A673 (cell line): ENCODE measurements around the gene LYZL4. TPM values are rescaled to one million over a fixed set of nuclear protein-coding genes. Genes with fewer than 3 reads are reported as not detected.

ENCODE experiments used
- BruUV-seq: library from RNA; stranded (reverse); fragments of 400-500 nt; replicated peaks from 2 replicates; lab custom pipeline; 2021; lab: Mats Ljungman, UMichigan
- CTCF ChIA-PET: fragments of 300-600 bp; sonication (Branson Sonifier 250); formaldehyde crosslinking; loops from one replicate; lab custom pipeline; 2022; ENCODE audit warnings: antibody characterized with exemption; lab: Charles Lee
- POLR2A ChIA-PET: fragments of 300-600 bp; sonication (Branson Sonifier 250); formaldehyde crosslinking; loops from one replicate; lab custom pipeline; 2022; ENCODE audit warnings: antibody characterized with exemption; ENCODE audit not compliant: low non-redundant PET; lab: Charles Lee
- DNase-seq: peaks from one replicate; pipeline ENCODE4 v3.0.0-alpha.2; 2015; ENCODE audit warnings: low spot score
- H3K27ac ChIP-seq: fragments of 200-600 bp; sonication (generic); 2 replicates; pipeline ENCODE4 v1.5.1; 2016; ENCODE audit warnings: mixed run types, low read depth, mild to moderate bottlenecking, mixed read lengths, antibody characterized with exemption, low read length; ENCODE audit not compliant: poor library complexity, severe bottlenecking
- H3K27me3 ChIP-seq: fragments of 200-600 bp; sonication (generic); replicated peaks from 2 replicates; pipeline ENCODE4 v1.6.1; 2017; ENCODE audit warnings: mixed run types, low read depth, mild to moderate bottlenecking, mixed read lengths, antibody characterized with exemption, low read length; ENCODE audit not compliant: insufficient read depth, poor library complexity
- H3K36me3 ChIP-seq: fragments of 200-600 bp; sonication (generic); 2 replicates; pipeline ENCODE4 v1.6.1; 2016; ENCODE audit warnings: mixed run types, mild to moderate bottlenecking, mixed read lengths, antibody characterized with exemption, low read length; ENCODE audit not compliant: insufficient read depth, poor library complexity, severe bottlenecking
- H3K4me1 ChIP-seq: fragments of 200-600 bp; sonication (generic); 2 replicates; pipeline ENCODE4 v1.6.1; 2017; ENCODE audit warnings: mixed run types, mild to moderate bottlenecking, mixed read lengths, antibody characterized with exemption, low read length; ENCODE audit not compliant: insufficient read depth, poor library complexity, severe bottlenecking
- H3K4me3 ChIP-seq: fragments of 200-600 bp; sonication (generic); 2 replicates; pipeline ENCODE4 v1.5.1; 2016; ENCODE audit warnings: low read depth, mixed run types, mild to moderate bottlenecking, mixed read lengths, low read length; ENCODE audit not compliant: poor library complexity, severe bottlenecking
- H3K9me3 ChIP-seq: fragments of 200-600 bp; sonication (generic); 2 replicates; pipeline ENCODE4 v1.6.1; 2016; ENCODE audit warnings: mixed run types, low read depth, mild to moderate bottlenecking, mixed read lengths, antibody characterized with exemption, low read length; ENCODE audit not compliant: poor library complexity, severe bottlenecking
- CTCF ChIP-seq: fragments of 300-800, 200-600 bp; sonication (generic); conservative IDR thresholded peaks from 2 replicates; pipeline ENCODE4 v1.5.1; 2017; ENCODE audit warnings: low read depth, mild to moderate bottlenecking, antibody characterized with exemption, low read length, moderate library complexity, mixed read lengths
- EZH2 ChIP-seq: fragments of 200-600 bp; sonication (generic); IDR thresholded peaks from 2 replicates; pipeline ENCODE4 v1.6.1; 2017; ENCODE audit warnings: borderline replicate concordance, low read depth, mild to moderate bottlenecking, mixed read lengths, antibody characterized with exemption, low read length; ENCODE audit not compliant: poor library complexity, severe bottlenecking
- intact Hi-C: fragments of 100-400 bp; cut with micrococcal nuclease; formaldehyde crosslinking; loops from one replicate; pipeline ENCODE4 v1.10.0; 2022; ENCODE audit not compliant: unreplicated experiment
- total RNA-seq: library from RNA; stranded (reverse); gene quantifications from 2 replicates; pipeline ENCODE4 v1.2.3, GENCODE V29; 2021

The LYZL4 gene
- total RNA-seq, 1 experiment from 2014 or later, result not detected

GRCh38 chr3:42351207-42351606 lies 59.2 kb downstream of the LYZL4 start:
- Histone ChIP-seq H3K9me3 (no peaks in the 10 kb centered on the region), H3K4me3 (no peak overlapping the region), H3K27ac (no peak overlapping the region), H3K36me3 (no peaks in the 10 kb centered on the region), H3K4me1 (no peaks in the 10 kb centered on the region), H3K27me3 (no peaks in the 10 kb centered on the region)
- POLR2A ChIA-PET, result no interaction called here
- TF ChIP-seq EZH2 (no peak), CTCF (no peak)
- DNase-seq, result no peak
- CTCF ChIA-PET, result no interaction called here
- intact Hi-C loops, result no loop called here
- BruUV-seq, result no TSS peak

DNA sequence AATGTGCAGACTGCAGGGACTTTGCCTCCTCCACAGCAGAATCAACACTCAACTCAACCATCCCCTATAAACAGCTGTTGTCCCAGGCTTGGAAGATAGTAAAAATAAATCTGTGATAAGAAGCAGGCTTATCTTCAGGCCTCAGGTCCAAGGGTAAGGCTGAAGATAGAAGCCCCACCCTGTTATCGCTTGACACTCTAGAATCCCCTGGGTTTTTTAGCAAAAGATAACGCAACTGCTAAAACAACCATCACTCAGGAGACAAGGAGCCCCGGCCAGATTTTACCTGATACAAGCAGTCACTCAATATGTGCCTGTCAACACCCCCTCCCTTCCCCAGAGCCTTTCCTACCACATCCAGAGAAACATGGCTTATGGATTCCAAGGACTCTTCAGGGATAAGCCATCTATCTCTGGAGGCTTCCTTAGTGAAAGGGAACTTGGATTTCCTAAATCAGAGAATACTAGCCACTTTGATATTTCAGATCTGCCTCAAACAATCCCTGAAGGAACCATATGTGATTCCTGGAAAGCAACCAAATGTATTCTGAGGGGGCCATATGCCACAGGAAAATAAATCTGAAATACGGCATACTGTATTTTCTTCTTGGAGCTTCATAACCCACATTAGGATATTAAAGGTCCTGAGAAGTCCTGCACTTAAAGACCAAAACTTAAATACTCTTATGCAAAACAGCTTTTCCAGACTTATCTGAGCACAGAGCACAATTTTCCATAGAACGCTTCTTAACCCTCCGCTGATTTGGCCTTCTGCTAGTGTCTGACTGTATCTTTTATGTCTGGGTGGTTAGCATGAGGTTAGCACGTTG lies 60.4 kb downstream of the LYZL4 start:
- POLR2A ChIA-PET, result no interaction called here
- Histone ChIP-seq H3K36me3 (no peaks in the 10 kb centered on the region), H3K9me3 (no peaks in the 10 kb centered on the region), H3K27ac (no peak overlapping the region), H3K4me1 (no peaks in the 10 kb centered on the region), H3K27me3 (no peaks in the 10 kb centered on the region), H3K4me3 (no peak overlapping the region)
- DNase-seq, result no peak
- TF ChIP-seq CTCF, result no peak
- TF ChIP-seq EZH2, result no peak
- CTCF ChIA-PET, result no interaction called here
- no TSS peak for BruUV-seq
- intact Hi-C loops, result no loop called here

DNA sequence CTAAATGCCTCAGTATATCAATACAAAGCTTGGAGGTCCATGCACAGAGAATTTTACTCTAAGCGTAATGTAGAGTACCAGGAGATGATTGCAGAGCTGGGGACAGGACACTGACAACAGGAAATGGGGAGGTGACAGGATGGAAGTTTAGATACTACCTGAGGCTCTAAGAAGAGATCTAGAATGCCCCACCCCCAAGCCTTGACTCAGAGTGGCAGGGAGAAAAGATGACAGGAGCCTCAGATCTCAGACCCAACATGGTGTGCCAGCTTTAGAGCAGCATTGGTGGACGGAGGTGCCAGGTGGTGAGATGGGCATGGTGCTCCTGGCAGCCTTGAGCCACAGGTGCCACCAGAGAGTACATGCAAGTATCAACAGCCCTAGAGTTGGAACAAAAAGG lies 62.5 kb downstream of the LYZL4 start:
- BruUV-seq, result no TSS peak
- no peak overlapping the region for H3K27ac ChIP-seq
- intact Hi-C loops, result no loop called here
- no peaks in the 10 kb centered on the region for H3K4me1 ChIP-seq
- POLR2A ChIA-PET, result no interaction called here
- TF ChIP-seq CTCF (no peak), EZH2 (no peak)
- no peaks in the 10 kb centered on the region for H3K9me3 ChIP-seq
- H3K27me3 ChIP-seq, result no peaks in the 10 kb centered on the region
- H3K36me3 ChIP-seq, result no peaks in the 10 kb centered on the region
- no peak for DNase-seq
- no peak overlapping the region for H3K4me3 ChIP-seq
- CTCF ChIA-PET, result no interaction called here

Other genes starting within 250 kb of the LYZL4 start
- 18.4 and 19.6 TPM in 2 replicates for gene CCK, start 144.4 kb downstream of the LYZL4 start, total RNA-seq
- 0.26 and 0.31 TPM in 2 replicates for gene VIPR1, start 92.0 kb upstream of the LYZL4 start, total RNA-seq
- 28.9 and 29.5 TPM in 2 replicates for gene SEC22C, start 171.4 kb upstream of the LYZL4 start, total RNA-seq
- gene SS18L2, start 180.2 kb upstream of the LYZL4 start, total RNA-seq, result 13.5 and 14.9 TPM in 2 replicates
- gene NKTR, start 190.1 kb upstream of the LYZL4 start, total RNA-seq, result 44.8 and 53.1 TPM in 2 replicates
- gene ZBTB47, start 243.1 kb upstream of the LYZL4 start, total RNA-seq, result 4.4 and 4.5 TPM in 2 replicates